Suprapubic skin (tissue), 4 donors: Measurements from ENCODE around the gene GRB10. TPM values are rescaled to one million over a fixed set of nuclear protein-coding genes. Genes with fewer than 3 reads are reported as not detected.

Experiments used
- DNase-seq, 2 donors: peaks; one replicate each; pipeline ENCODE4 v3.0.0-alpha.2; 2019; ENCODE audit warnings: low spot score in 2 of 2
- H3K27ac ChIP-seq: fragments of 200-600 bp; sonication (generic); one replicate; pipeline ENCODE4 v1.5.1; 2019
- H3K27me3 ChIP-seq: fragments of 200-600 bp; sonication (generic); one replicate; pipeline ENCODE4 v1.5.1; 2019
- H3K36me3 ChIP-seq: fragments of 200-600 bp; sonication (generic); one replicate; pipeline ENCODE4 v1.5.1; 2019
- H3K4me1 ChIP-seq: fragments of 200-600 bp; sonication (generic); one replicate; pipeline ENCODE4 v1.5.1; 2019
- H3K4me3 ChIP-seq: fragments of 200-600 bp; sonication (generic); one replicate; pipeline ENCODE4 v1.5.1; 2019; ENCODE audit warnings: mild to moderate bottlenecking
- H3K9me3 ChIP-seq: fragments of 200-600 bp; sonication (generic); one replicate; pipeline ENCODE4 v1.5.1; 2019
- CTCF ChIP-seq, 2 donors: fragments of 200-600 bp in 1 of 2; fragments of 450-650 bp in 1 of 2; sonication (generic) in 1 of 2; IDR thresholded peaks; one replicate each; pipeline ENCODE4 v1.5.1; 2016 to 2019; ENCODE audit warnings: antibody characterized with exemption in 2 of 2, mild to moderate bottlenecking in 1 of 2, moderate library complexity in 1 of 2
- EP300 ChIP-seq: sonication (generic); formaldehyde crosslinking; IDR thresholded peaks from one replicate; pipeline ENCODE4 v1.6.1; 2017; ENCODE audit warnings: antibody characterized with exemption
- POLR2A ChIP-seq, 2 donors: fragments of 450-650 bp; IDR thresholded peaks; one replicate each; pipeline ENCODE4 v1.6.1; 2017; ENCODE audit warnings: antibody characterized with exemption in 2 of 2, mild to moderate bottlenecking in 2 of 2, moderate library complexity in 2 of 2
- POLR2AphosphoS5 ChIP-seq, 3 donors: sonication (generic); formaldehyde crosslinking; IDR thresholded peaks; one replicate each; pipeline ENCODE4 v1.6.1; 2017; ENCODE audit warnings: antibody characterized with exemption in 3 of 3
- WGBS: methylation state at CpG from one replicate; pipeline ENCODE4 v1.1.5; 2018; 5-methylcytosine and 5-hydroxymethylcytosine counted together
- total RNA-seq, 4 donors: library from RNA; depleted of rRNA; stranded (reverse); fragments of >200 nt; gene quantifications; one replicate each; pipeline ENCODE4 v1.1.0, GENCODE V29; 2016

GRB10 gene
- total RNA-seq, 4 donors from 2014 or later, result 7.8 to 56.2 (median 11.5) TPM

- no peak overlapping the region for H3K27ac ChIP-seq
- H3K9me3 ChIP-seq, result no peaks in the 10 kb centered on the region
- peaks cover 6% of the 10 kb centered on the region for H3K27me3 ChIP-seq
- TF ChIP-seq POLR2A (IDR thresholded peaks at IDR 0.05) (no peak), POLR2AphosphoS5 (IDR thresholded peaks at IDR 0.05) (no peak), CTCF (IDR thresholded peaks at IDR 0.05) (no peak), EP300 (no peak)
- 70% methylated on average over 2 of the region's 2 CpGs for WGBS
- no peaks in the 10 kb centered on the region for H3K4me1 ChIP-seq
- DNase-seq, result no peak
- H3K4me3 ChIP-seq, result no peak overlapping the region
- H3K36me3 ChIP-seq, result no peaks in the 10 kb centered on the region
Observed at GRCh38 chr7:50565559-50565916, 217.2 kb downstream of the GRB10 start.

GRCh38 chr7:50564640-50565558 lies 217.8 kb downstream of the GRB10 start, which contains the start of gene DDC:
Gene DDC, minus strand, starts transcription at chr7:50565405. Its CDS starts 21,320 bp downstream, at chr7:50544085.
- no peak for TF ChIP-seq POLR2AphosphoS5 (IDR thresholded peaks at IDR 0.05)
- TF ChIP-seq EP300, result no peak
- TF ChIP-seq POLR2A (IDR thresholded peaks at IDR 0.05), result no peak
- no peak for TF ChIP-seq CTCF (IDR thresholded peaks at IDR 0.05)
- peaks cover 10% of the 10 kb centered on the region for H3K27me3 ChIP-seq
- H3K4me3 ChIP-seq, result no peak within 1 kb of the TSS
- H3K4me1 ChIP-seq, result no peaks in the 10 kb centered on the region
- DNase-seq, result no peak
- no peaks in the 10 kb centered on the region for H3K36me3 ChIP-seq
- no peaks in the 10 kb centered on the region for H3K9me3 ChIP-seq
- H3K27ac ChIP-seq, result no peak within 1 kb of the TSS
- 57% methylated on average over 8 of the region's 8 CpGs for WGBS

- Histone ChIP-seq H3K4me1 (no peaks in the 10 kb centered on the region), H3K9me3 (no peaks in the 10 kb centered on the region), H3K4me3 (no peak overlapping the region), H3K36me3 (no peaks in the 10 kb centered on the region), H3K27me3 (peaks cover 13% of the 10 kb centered on the region), H3K27ac (no peak overlapping the region)
- DNase-seq, result no peak
- TF ChIP-seq POLR2AphosphoS5 (IDR thresholded peaks at IDR 0.05) (no peak), EP300 (no peak), POLR2A (IDR thresholded peaks at IDR 0.05) (no peak), CTCF (IDR thresholded peaks at IDR 0.05) (no peak)
- 74% methylated on average over 8 of the region's 8 CpGs for WGBS
Observed at GRCh38 chr7:50564171-50564570, 218.5 kb downstream of the GRB10 start.

GRCh38 chr7:50562136-50562535 lies 220.6 kb downstream of the GRB10 start:
- Histone ChIP-seq H3K9me3 (no peaks in the 10 kb centered on the region), H3K4me3 (no peak overlapping the region), H3K27me3 (peaks cover 20% of the 10 kb centered on the region), H3K36me3 (no peaks in the 10 kb centered on the region), H3K4me1 (no peaks in the 10 kb centered on the region), H3K27ac (no peak overlapping the region)
- DNase-seq, result no peak
- no peak for TF ChIP-seq EP300
- TF ChIP-seq CTCF (IDR thresholded peaks at IDR 0.05), result no peak
- TF ChIP-seq POLR2A (IDR thresholded peaks at IDR 0.05), result no peak
- TF ChIP-seq POLR2AphosphoS5 (IDR thresholded peaks at IDR 0.05), result no peak
- WGBS, result 84% methylated on average over 3 of the region's 5 CpGs

GRCh38 chr7:50560865-50561351 lies 221.8 kb downstream of the GRB10 start:
- DNase-seq, result no peak
- H3K9me3 ChIP-seq, result no peaks in the 10 kb centered on the region
- peaks cover 20% of the 10 kb centered on the region for H3K27me3 ChIP-seq
- no peak for TF ChIP-seq EP300
- no peak for TF ChIP-seq POLR2AphosphoS5 (IDR thresholded peaks at IDR 0.05)
- TF ChIP-seq POLR2A (IDR thresholded peaks at IDR 0.05), result no peak
- TF ChIP-seq CTCF (IDR thresholded peaks at IDR 0.05), result no peak
- no peaks in the 10 kb centered on the region for H3K36me3 ChIP-seq
- peaks cover 3% of the 10 kb centered on the region for H3K4me1 ChIP-seq
- H3K27ac ChIP-seq, result no peak overlapping the region
- H3K4me3 ChIP-seq, result no peak overlapping the region
- WGBS, result 38% methylated on average over 8 of the region's 9 CpGs
